ENCODE results near the gene HS6ST2. TPM values are rescaled to one million over a fixed set of nuclear protein-coding genes. Genes with fewer than 3 reads are reported as not detected.

The HS6ST2 gene
- total RNA-seq, 1 donor: under 0.01 TPM

DNA sequence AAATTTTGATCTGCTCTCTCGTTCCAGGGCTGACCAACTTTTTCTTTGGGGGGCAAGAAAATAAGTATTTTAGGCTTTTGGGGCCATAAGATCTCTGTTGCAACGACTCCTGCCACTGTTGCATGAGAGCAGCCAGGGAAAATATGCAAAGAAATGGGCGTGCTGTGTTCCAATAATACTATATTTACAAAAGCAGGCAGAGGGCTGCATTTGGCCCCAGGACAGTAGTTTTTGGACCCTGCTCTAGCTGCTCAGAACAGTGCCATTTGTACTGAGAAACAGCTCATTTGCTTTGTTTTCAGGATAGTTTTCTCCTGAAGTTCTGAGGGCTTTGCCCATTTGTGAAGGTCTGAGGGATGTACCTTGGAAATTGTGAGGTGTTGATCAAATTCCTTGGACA lies 334.5 kb downstream of the HS6ST2 start:
- H3K4me3 ChIP-seq (ENCODE audit: low read depth, low read length): no peak overlapping the region
- TF ChIP-seq, protein P1, sequence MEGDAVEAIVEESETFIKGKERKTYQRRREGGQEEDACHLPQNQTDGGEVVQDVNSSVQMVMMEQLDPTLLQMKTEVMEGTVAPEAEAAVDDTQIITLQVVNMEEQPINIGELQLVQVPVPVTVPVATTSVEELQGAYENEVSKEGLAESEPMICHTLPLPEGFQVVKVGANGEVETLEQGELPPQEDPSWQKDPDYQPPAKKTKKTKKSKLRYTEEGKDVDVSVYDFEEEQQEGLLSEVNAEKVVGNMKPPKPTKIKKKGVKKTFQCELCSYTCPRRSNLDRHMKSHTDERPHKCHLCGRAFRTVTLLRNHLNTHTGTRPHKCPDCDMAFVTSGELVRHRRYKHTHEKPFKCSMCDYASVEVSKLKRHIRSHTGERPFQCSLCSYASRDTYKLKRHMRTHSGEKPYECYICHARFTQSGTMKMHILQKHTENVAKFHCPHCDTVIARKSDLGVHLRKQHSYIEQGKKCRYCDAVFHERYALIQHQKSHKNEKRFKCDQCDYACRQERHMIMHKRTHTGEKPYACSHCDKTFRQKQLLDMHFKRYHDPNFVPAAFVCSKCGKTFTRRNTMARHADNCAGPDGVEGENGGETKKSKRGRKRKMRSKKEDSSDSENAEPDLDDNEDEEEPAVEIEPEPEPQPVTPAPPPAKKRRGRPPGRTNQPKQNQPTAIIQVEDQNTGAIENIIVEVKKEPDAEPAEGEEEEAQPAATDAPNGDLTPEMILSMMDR (IDR thresholded peaks at IDR 0.05; ENCODE audit: insufficient read depth, low read length): no peak
- DNase-seq (ENCODE audit: low read depth): no peak

DNA sequence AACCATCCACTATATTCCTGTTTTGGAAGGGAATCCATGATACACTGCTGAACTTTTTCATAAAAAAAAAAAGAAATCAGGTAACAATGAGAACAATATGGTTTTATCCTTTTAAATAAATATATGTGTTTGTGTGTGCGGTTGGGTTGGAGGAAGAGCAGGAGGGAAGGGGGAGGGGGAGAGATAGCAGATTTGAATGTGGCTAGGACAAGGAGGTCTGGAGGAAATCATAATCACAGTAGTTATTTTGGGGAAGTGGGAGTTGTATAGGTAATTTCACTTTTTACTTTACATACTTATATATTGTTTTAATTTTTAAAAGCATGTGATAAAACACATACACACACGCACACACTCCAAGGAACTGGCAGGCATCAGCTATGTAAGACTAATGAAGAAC lies 335.1 kb downstream of the HS6ST2 start:
- no peak for DNase-seq (ENCODE audit: low read depth)
- TF ChIP-seq, protein P1 (IDR thresholded peaks at IDR 0.05; ENCODE audit: insufficient read depth, low read length): no peak
- no peak overlapping the region for H3K4me3 ChIP-seq (ENCODE audit: low read depth, low read length)

DNA sequence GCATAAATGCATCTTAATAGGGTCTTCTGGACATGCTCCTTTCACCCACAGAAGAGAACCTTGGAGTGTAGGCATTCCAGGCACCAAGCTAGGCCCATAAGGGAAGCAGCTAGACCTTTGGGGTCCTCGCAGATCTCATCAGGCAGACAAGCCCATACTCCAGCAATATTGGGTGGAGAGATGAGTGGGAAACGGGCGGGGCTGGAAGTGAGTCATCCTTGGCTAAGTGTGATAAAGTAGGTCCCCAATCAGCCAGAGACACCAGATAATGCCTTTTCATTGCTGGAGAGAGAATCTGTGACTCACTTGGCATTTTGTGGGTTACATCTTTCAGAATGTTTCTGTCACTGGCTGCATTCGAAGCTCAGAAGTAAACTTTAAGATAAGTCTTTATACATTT lies 336.3 kb downstream of the HS6ST2 start:
- no peak overlapping the region for H3K4me3 ChIP-seq (ENCODE audit: low read depth, low read length)
- TF ChIP-seq, protein P1 (IDR thresholded peaks at IDR 0.05; ENCODE audit: insufficient read depth, low read length): no peak
- DNase-seq (ENCODE audit: low read depth): peak; percentile 57

DNA sequence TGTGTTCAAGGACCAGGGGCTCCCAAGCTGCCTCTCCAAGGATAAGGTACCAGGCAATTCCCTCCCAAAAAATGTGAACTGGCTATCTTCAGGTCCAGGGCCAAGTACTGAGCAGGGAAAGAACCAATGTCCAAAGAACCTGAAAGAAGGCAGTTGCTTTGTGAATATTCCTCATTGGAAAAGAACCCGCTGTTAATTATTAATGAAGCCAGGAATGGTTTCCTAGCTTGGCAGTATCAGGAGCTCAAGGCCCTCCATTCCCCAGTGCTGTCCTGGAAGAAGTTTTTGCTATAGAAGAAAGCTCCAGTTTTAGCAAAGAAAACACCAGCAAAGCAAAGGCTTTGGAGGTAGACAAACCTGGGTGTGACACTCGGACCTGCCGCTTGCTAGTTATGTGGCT lies 339.6 kb downstream of the HS6ST2 start:
- no peak overlapping the region for H3K4me3 ChIP-seq (ENCODE audit: low read depth, low read length)
- no peak for DNase-seq (ENCODE audit: low read depth)
- TF ChIP-seq, protein P1 (IDR thresholded peaks at IDR 0.05; ENCODE audit: insufficient read depth, low read length): no peak

DNA sequence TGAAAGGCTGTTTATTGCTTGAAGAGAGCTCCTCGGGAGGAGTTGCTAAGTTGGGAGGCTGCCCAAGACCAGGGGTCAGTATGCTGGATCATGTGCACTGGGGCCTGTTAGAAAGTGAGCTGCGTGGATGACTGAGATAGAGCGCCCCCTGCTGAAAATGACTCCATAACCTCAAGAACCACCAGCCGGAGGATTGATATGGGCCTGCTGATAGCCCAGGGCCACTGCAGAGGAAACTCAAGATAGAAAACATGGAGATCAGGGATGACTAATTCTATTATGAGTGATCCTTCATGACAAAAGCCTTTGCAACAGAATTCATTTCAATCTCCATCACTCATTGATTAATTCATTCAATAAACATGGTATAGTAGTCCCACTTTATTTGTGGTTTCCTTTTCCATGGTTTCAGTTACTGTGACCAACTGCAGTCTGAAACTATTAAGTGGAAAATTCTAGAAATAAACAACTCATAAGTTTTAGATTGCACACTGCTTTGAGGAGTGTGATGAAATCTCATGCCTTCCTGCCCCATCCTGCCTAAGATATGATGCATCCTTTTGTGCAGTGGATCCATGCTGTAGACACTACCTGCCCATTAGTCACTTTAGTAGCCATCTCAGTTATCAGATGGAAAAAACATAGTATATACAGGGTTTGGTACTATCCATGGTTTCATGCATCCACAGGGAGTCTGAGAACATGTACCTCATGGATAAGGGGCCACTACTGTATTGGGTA lies 342.9 kb downstream of the HS6ST2 start:
- TF ChIP-seq, protein P1 (IDR thresholded peaks at IDR 0.05; ENCODE audit: insufficient read depth, low read length): peak; percentile 40
- DNase-seq (ENCODE audit: low read depth): peak; percentile 38
- no peak overlapping the region for H3K4me3 ChIP-seq (ENCODE audit: low read depth, low read length)

DNA sequence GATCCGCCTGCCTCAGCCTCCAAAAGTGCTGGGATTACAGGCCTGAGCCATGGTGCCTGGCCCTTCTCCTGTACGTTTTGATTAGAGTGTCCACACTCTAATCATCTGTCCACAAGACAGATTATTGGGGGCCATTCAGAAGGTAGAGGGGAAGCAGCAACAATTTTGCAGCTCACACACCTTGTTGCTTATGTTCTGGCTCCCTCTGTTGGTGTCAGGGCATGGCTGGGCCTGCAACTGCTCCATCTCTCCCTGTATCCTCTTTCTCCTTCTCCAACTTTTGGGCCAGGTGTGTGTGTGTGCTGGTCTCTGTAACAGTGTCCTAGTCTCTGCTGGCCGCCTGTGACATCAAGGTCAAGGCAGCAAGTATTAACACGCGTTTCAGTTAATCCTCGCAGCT lies 344.1 kb downstream of the HS6ST2 start:
- no peak for DNase-seq (ENCODE audit: low read depth)
- no peak overlapping the region for H3K4me3 ChIP-seq (ENCODE audit: low read depth, low read length)
- TF ChIP-seq, protein P1 (IDR thresholded peaks at IDR 0.05; ENCODE audit: insufficient read depth, low read length): peak; percentile 37

DNA sequence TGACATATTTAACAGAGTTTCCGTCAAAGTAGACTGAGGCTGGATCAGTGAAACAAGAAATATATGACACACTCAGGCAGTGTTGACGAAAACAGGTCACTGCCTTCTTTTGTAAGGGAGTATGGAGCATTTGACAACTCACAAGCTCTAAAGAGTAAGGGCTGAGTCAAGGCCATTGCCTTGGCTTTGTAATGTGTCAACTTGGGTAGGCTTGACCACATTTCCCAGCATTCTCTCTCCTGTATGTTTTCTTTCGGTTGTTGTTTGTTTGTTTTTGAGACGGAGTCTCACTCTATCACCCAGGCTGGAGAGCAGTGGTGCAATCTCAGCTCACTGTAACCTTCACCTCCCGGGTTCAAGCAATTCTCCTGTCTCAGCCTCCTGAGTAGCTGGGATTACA lies 344.6 kb downstream of the HS6ST2 start:
- TF ChIP-seq, protein P1 (IDR thresholded peaks at IDR 0.05; ENCODE audit: insufficient read depth, low read length): no peak
- H3K4me3 ChIP-seq (ENCODE audit: low read depth, low read length): no peak overlapping the region
- DNase-seq (ENCODE audit: low read depth): no peak

Measured in fibroblast of the aortic adventitia (primary cell).